ENCODE data around the gene SNX30. TPM values are rescaled to one million over a fixed set of nuclear protein-coding genes. Genes with fewer than 3 reads are reported as not detected.

Gene SNX30
- total RNA-seq, 2 experiments from 2014 or later, result 4.1 to 4.6 TPM

DNA sequence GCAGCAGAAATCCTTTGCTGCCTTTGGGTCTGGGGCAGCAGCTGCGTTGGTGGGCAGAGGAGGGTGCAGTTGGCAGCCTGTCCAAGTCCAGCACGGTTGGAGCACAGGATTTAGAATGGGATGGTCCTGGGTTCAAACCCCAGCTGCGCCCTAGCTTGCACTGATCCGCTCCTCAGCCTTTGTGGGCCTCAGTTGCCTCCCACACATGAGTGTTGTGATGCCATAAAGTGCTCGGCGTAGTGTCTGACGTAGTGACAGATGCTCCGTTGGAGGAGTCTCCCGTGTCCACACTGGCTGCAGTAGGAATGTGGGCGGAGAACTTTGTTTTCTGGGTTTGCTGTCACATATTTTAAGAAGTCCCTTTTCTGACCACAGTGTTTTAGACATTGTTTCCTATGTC lies 104.1 kb downstream of the SNX30 start:
- Mint-ChIP-seq H3K27ac (no peak overlapping the region), H3K27me3 (ENCODE audit: low read depth) (no peaks in the 10 kb centered on the region), H3K4me3 (no peak overlapping the region), H3K36me3 (ENCODE audit: low read depth) (peaks cover 4% of the 10 kb centered on the region), H3K4me1 (ENCODE audit: low read depth) (no peaks in the 10 kb centered on the region), H3K9me3 (no peaks in the 10 kb centered on the region)
- CTCF ChIA-PET, result no interaction called here
- intact Hi-C loops (cut with micrococcal nuclease), result no loop called here
- DNase-seq, result no peak

GRCh38 chr9:112856200-112856599 lies 105.6 kb downstream of the SNX30 start:
- Mint-ChIP-seq H3K4me1 (ENCODE audit: low read depth) (no peaks in the 10 kb centered on the region), H3K9me3 (no peaks in the 10 kb centered on the region), H3K27me3 (ENCODE audit: low read depth) (no peaks in the 10 kb centered on the region), H3K36me3 (ENCODE audit: low read depth) (peaks cover 4% of the 10 kb centered on the region), H3K27ac (no peak overlapping the region), H3K4me3 (no peak overlapping the region)
- DNase-seq, result no peak
- intact Hi-C loops (cut with micrococcal nuclease), result no loop called here
- CTCF ChIA-PET, result interaction anchor here (0.6 to 2.2 kb wide), 2 partner anchors 11 to 1592 kb away, joined by 4 to 12 read pairs; no protein-coding TSS in a partner anchor

- no peaks in the 10 kb centered on the region for H3K4me1 Mint-ChIP-seq (ENCODE audit: low read depth)
- no peak overlapping the region for H3K27ac Mint-ChIP-seq
- intact Hi-C loops (cut with micrococcal nuclease), result no loop called here
- no peaks in the 10 kb centered on the region for H3K27me3 Mint-ChIP-seq (ENCODE audit: low read depth)
- H3K4me3 Mint-ChIP-seq, result no peak overlapping the region
- DNase-seq, result no peak
- CTCF ChIA-PET, result interaction anchor here (0.6 to 2.2 kb wide), 2 partner anchors 11 to 417 kb away, joined by 3 to 12 read pairs; no protein-coding TSS in a partner anchor
- H3K9me3 Mint-ChIP-seq, result no peaks in the 10 kb centered on the region
- H3K36me3 Mint-ChIP-seq (ENCODE audit: low read depth), result no peaks in the 10 kb centered on the region
Observed at GRCh38 chr9:112856843-112857242, 106.3 kb downstream of the SNX30 start.

DNA sequence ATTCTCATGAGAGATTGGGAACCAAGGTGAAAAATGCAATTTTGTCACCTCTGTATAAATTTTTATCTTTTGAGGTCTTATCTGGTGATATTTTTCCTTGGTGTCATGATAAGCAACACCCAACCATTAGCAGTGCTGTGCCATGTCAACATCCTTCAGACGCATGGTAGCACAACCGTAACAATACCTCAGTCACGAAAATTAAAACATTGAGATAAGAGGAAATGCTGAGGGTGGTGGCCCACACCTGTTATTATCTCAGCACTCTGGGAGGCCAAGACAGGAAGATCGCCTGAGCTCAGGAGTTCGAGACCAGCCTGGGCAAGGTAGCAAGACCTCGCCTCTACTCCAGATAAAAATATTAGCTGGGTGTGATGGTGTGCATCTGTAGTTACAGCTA lies 107.4 kb downstream of the SNX30 start:
- Mint-ChIP-seq H3K4me1 (ENCODE audit: low read depth) (peaks cover 5% of the 10 kb centered on the region), H3K4me3 (no peak overlapping the region), H3K27me3 (ENCODE audit: low read depth) (no peaks in the 10 kb centered on the region), H3K27ac (no peak overlapping the region), H3K36me3 (ENCODE audit: low read depth) (no peaks in the 10 kb centered on the region), H3K9me3 (no peaks in the 10 kb centered on the region)
- intact Hi-C loops (cut with micrococcal nuclease), result no loop called here
- CTCF ChIA-PET, result no interaction called here
- DNase-seq, result no peak

GRCh38 chr9:112858625-112859147 lies 108.1 kb downstream of the SNX30 start:
- H3K4me1 Mint-ChIP-seq (ENCODE audit: low read depth), result peaks cover 11% of the 10 kb centered on the region
- no peaks in the 10 kb centered on the region for H3K9me3 Mint-ChIP-seq
- no peak overlapping the region for H3K27ac Mint-ChIP-seq
- DNase-seq, result no peak
- H3K4me3 Mint-ChIP-seq, result no peak overlapping the region
- intact Hi-C loops (cut with micrococcal nuclease), result no loop called here
- H3K27me3 Mint-ChIP-seq (ENCODE audit: low read depth), result no peaks in the 10 kb centered on the region
- H3K36me3 Mint-ChIP-seq (ENCODE audit: low read depth), result no peaks in the 10 kb centered on the region
- CTCF ChIA-PET, result no interaction called here

- Mint-ChIP-seq H3K4me3 (no peak overlapping the region), H3K27me3 (ENCODE audit: low read depth) (no peaks in the 10 kb centered on the region), H3K27ac (no peak overlapping the region), H3K4me1 (ENCODE audit: low read depth) (peaks cover 15% of the 10 kb centered on the region), H3K9me3 (no peaks in the 10 kb centered on the region), H3K36me3 (ENCODE audit: low read depth) (peaks cover 2% of the 10 kb centered on the region)
- no peak for DNase-seq
- intact Hi-C loops (cut with micrococcal nuclease), result no loop called here
- CTCF ChIA-PET, result interaction anchor here (0.8 to 1.2 kb wide), 2 partner anchors 13 to 42 kb away, joined by 3 read pairs; no protein-coding TSS in a partner anchor
Observed at GRCh38 chr9:112860451-112860850, 109.9 kb downstream of the SNX30 start.

DNA sequence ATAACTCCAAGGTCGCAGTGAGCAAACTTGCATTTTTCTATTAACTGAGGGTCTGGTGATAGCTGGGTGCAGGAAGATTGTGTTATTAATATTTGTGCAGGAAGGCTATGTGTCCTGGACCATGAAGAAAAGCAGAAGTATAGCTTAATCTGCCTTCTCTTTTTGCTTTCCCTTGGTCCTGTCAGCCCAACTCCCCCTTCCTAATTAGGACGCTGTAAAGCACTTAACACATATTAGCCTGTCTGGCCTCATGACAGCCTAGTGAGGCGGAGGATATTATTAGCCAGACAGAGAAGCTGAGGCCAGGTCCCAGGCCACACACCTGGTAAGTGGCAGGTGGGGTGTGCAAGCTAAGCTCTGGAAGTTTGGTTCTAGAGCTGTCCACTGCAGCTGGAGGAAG lies 110.6 kb downstream of the SNX30 start:
- intact Hi-C loops (cut with micrococcal nuclease), result no loop called here
- H3K9me3 Mint-ChIP-seq, result no peaks in the 10 kb centered on the region
- CTCF ChIA-PET, result interaction anchor here (0.8 to 1.2 kb wide), 2 partner anchors 13 to 41 kb away, joined by 3 read pairs; no protein-coding TSS in a partner anchor
- H3K36me3 Mint-ChIP-seq (ENCODE audit: low read depth), result peaks cover 2% of the 10 kb centered on the region
- DNase-seq, result no peak
- no peak overlapping the region for H3K27ac Mint-ChIP-seq
- peaks cover 15% of the 10 kb centered on the region for H3K4me1 Mint-ChIP-seq (ENCODE audit: low read depth)
- H3K27me3 Mint-ChIP-seq (ENCODE audit: low read depth), result no peaks in the 10 kb centered on the region
- no peak overlapping the region for H3K4me3 Mint-ChIP-seq

DNA sequence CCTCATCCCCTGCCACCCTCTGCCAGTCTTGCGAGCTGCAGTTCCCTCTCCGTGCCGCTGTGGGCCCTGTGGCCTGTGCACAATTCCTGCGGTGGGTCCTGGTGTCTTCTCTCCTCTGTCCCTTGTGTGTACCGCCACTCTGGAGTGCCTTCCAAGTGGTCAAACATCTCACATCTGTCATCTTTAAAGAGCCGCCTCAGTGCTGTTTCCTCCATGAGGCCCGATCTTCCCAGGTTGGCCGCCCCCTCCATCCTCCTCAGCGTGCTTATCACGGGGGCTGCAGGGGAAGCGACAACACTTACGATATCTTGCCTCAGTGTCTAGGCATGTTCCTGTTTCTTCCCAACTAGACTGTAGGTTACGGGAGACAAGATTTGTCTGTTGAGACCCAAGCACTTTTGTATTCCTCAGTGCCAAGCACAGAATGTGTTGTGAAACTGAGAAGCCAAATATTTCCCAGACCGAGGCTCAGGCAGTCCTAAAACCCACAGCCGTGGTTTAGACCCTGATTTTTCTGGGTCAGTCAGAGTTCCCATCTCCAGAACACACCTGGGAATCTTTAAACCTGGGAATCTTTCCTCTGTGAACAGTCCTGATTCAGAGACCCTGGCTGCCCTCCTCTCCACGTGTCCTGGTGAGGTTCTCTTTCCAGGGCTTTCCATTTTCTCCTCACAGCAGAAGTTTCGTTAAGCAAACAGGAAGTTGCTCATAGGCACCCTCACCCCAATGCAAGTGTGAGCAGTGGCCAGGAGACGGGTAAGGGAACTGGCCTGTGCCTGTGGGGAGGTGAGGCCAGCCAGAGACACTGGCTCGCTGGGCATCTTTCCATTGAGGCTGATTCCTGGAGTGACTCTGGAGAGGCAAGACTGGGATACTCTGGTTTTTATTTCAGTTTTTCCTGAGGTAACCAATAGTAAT lies 111.3 kb downstream of the SNX30 start:
- Mint-ChIP-seq H3K27me3 (ENCODE audit: low read depth) (no peaks in the 10 kb centered on the region), H3K36me3 (ENCODE audit: low read depth) (peaks cover 2% of the 10 kb centered on the region), H3K9me3 (no peaks in the 10 kb centered on the region), H3K4me1 (ENCODE audit: low read depth) (peaks cover 18% of the 10 kb centered on the region), H3K27ac (no peak overlapping the region), H3K4me3 (no peak overlapping the region)
- intact Hi-C loops (cut with micrococcal nuclease), result no loop called here
- CTCF ChIA-PET, result interaction anchor here (2.5 kb wide), 1 partner anchor 41 kb away, joined by 17 read pairs; no protein-coding TSS in a partner anchor
- no peak for DNase-seq

GRCh38 chr9:112863214-112863613 lies 112.7 kb downstream of the SNX30 start:
- Mint-ChIP-seq H3K4me3 (no peak overlapping the region), H3K36me3 (ENCODE audit: low read depth) (peaks cover 8% of the 10 kb centered on the region), H3K9me3 (no peaks in the 10 kb centered on the region), H3K4me1 (ENCODE audit: low read depth) (peaks cover 29% of the 10 kb centered on the region), H3K27me3 (ENCODE audit: low read depth) (no peaks in the 10 kb centered on the region), H3K27ac (no peak overlapping the region)
- intact Hi-C loops (cut with micrococcal nuclease), result loop anchor here (1.0 kb wide), 1 partner anchor 19 kb away; no protein-coding TSS in a partner anchor
- DNase-seq, result no peak
- CTCF ChIA-PET, result interaction anchor here (1.0 to 2.5 kb wide), 3 partner anchors 18 to 40 kb away, joined by 3 to 17 read pairs (median 3); no protein-coding TSS in a partner anchor

GRCh38 chr9:112863746-112864145 lies 113.2 kb downstream of the SNX30 start:
- no peaks in the 10 kb centered on the region for H3K9me3 Mint-ChIP-seq
- H3K4me3 Mint-ChIP-seq, result no peak overlapping the region

GRCh38 chr9:112864403-112864802 lies 113.8 kb downstream of the SNX30 start:
- H3K4me1 Mint-ChIP-seq (ENCODE audit: low read depth), result peaks cover 29% of the 10 kb centered on the region
- peaks cover 12% of the 10 kb centered on the region for H3K36me3 Mint-ChIP-seq (ENCODE audit: low read depth)
- no peak overlapping the region for H3K27ac Mint-ChIP-seq
- CTCF ChIA-PET, result interaction anchor here (0.9 to 2.5 kb wide), 4 partner anchors 11 to 39 kb away, joined by 3 to 17 read pairs (median 4); no protein-coding TSS in a partner anchor
- no peaks in the 10 kb centered on the region for H3K27me3 Mint-ChIP-seq (ENCODE audit: low read depth)
- H3K4me3 Mint-ChIP-seq, result no peak overlapping the region
- no peaks in the 10 kb centered on the region for H3K9me3 Mint-ChIP-seq
- intact Hi-C loops (cut with micrococcal nuclease), result loop anchor here (1.0 kb wide), 1 partner anchor 39 kb away; no protein-coding TSS in a partner anchor
- DNase-seq, result no peak

More at GRCh38 chr9:112863746-112864145, 113.2 kb downstream of the SNX30 start:
- Mint-ChIP-seq H3K27ac (peak overlapping the region; percentile 34), H3K36me3 (ENCODE audit: low read depth) (peaks cover 12% of the 10 kb centered on the region), H3K27me3 (ENCODE audit: low read depth) (no peaks in the 10 kb centered on the region), H3K4me1 (ENCODE audit: low read depth) (peaks cover 29% of the 10 kb centered on the region)
- DNase-seq, result peak; percentile 55
- CTCF ChIA-PET, result interaction anchor here (0.9 to 2.5 kb wide), 4 partner anchors 12 to 39 kb away, joined by 3 to 17 read pairs (median 4); no protein-coding TSS in a partner anchor
- intact Hi-C loops (cut with micrococcal nuclease), result loop anchor here (1.0 kb wide), 2 partner anchors 19 to 40 kb away; no protein-coding TSS in a partner anchor

DNA sequence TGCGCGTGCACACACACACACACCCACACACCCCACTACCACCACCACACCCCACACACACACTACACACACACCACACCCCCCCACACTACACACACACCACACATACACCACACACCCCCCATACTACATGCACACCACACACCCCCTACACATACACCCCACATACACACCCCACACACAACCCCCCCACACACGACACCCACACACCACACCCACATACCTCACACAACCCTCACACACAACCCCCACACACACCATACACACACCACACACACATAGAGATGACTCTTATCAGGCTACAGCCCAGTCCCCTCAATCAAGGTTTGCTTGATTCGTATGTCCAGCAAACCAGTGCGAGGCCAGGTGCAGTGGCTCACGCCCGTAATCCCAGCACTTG lies 114.4 kb downstream of the SNX30 start:
- H3K4me3 Mint-ChIP-seq, result no peak overlapping the region
- no peak overlapping the region for H3K27ac Mint-ChIP-seq
- peaks cover 12% of the 10 kb centered on the region for H3K36me3 Mint-ChIP-seq (ENCODE audit: low read depth)

More for the DNA sequence above, 114.4 kb downstream of the SNX30 start:
- H3K9me3 Mint-ChIP-seq, result no peaks in the 10 kb centered on the region
- CTCF ChIA-PET, result no interaction called here
- no peaks in the 10 kb centered on the region for H3K27me3 Mint-ChIP-seq (ENCODE audit: low read depth)
- intact Hi-C loops (cut with micrococcal nuclease), result loop anchor here (1.0 kb wide), 1 partner anchor 38 kb away; no protein-coding TSS in a partner anchor
- no peak for DNase-seq
- peaks cover 29% of the 10 kb centered on the region for H3K4me1 Mint-ChIP-seq (ENCODE audit: low read depth)
